Activated effector memory CD4-positive, alpha-beta T cell treated with Interleukin-2 at 50 U/mL for 16 hours (primary cell): ENCODE data around the gene NIPAL4.
"Not testable (repeated sequence)": the region's sequence is repeated elsewhere in the genome, so short reads cannot be mapped to it uniquely, and the experiment has no call there.

Experiments used
- DNase-seq: peaks from one replicate; pipeline ENCODE4 v3.0.0-alpha.2; 2020

NIPAL4 gene

DNA sequence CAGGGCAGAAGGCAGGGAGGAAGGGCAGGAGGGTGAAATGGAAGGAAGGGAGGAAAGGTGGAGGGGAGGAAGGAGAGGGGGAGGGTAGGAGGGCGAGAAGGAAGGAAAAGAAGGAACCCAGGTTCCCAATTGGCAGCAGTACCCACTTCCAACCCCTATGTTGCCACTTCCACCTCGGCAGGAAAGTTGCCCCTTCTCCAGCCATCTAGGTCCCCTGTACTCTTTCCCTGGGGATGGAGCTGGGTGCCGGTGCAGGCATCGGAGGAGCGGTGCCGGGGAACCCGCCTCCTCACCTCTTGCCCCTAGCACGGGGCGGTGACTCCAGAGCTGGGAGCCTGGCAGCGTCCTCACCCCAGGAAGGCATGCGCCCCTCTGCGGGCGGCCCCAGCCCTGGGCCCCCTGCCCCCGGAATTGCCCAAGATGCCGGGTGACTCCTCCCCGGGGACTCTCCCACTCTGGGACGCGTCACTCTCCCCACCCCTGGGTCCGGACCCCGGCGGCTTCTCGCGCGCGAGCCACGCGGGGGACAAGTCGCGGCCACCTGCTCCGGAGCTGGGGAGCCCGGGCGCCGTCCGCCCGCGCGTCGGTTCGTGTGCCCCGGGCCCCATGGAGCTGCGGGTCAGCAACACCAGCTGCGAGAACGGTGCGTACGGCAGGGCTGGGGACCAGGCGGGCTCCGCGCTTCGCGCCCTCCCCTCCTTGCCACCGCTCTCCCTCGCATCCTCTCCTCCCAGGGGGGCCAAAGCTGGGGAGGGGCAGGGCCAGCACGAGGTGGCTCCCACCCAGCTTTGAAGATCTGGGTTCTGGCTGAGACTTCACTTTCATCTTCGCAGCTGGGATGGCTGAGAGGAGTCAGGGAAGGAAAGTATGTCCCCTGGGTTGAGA lies at the start of gene NIPAL4:
NIPAL4 (plus strand) TSS at position 499 of the 885 bp plus-strand sequence; CDS start at position 607, 108 bp downstream.
- DNase-seq = no peak

GRCh38 chr5:157415838-157416237 lies 44.2 kb upstream of the NIPAL4 start:
- no peak for DNase-seq

DNA sequence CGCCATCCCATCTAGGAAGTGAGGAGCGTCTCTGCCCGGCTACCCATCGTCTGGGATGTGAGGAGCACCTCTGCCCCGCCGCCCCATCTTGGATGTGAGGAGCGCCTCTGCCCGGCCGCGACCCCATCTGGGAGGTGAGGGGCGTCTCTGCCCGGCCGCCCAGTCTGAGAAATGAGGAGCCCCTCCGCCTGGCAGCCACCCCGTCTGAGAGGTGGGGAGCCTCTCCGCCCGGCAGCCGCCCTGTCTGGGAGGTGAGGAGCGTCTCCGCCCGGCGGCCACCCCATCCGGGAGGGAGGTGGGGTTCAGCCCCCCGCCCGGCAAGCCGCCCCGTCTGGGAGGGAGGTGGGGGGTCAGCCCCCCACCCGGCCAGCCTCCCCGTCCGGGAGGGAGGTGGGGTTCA lies 40.5 kb upstream of the NIPAL4 start:
- not testable (repeated sequence) for DNase-seq

DNA sequence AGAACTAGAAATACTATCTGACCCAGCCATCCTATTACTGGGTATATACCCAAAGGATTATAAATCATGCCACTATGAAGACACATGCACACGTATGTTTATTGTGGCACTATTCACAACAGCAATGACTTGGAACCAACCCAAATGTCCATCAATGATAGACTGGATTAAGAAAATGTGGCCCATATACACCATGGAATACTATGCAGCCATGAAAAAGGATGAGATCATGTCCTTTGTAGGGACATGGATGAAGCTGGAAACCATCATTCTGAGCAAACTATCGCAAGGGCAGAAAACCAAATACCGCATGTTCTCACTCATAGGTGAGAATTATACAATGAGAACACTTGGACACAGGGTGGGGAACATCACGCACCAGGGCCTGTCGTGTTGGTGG lies 30.1 kb upstream of the NIPAL4 start:
- DNase-seq = not testable (repeated sequence)

- no peak for DNase-seq
These were observed 28.3 kb upstream of the NIPAL4 start for GRCh38 chr5:157431544-157432200.

GRCh38 chr5:157434096-157434495 lies 25.9 kb upstream of the NIPAL4 start:
- DNase-seq = no peak

DNA sequence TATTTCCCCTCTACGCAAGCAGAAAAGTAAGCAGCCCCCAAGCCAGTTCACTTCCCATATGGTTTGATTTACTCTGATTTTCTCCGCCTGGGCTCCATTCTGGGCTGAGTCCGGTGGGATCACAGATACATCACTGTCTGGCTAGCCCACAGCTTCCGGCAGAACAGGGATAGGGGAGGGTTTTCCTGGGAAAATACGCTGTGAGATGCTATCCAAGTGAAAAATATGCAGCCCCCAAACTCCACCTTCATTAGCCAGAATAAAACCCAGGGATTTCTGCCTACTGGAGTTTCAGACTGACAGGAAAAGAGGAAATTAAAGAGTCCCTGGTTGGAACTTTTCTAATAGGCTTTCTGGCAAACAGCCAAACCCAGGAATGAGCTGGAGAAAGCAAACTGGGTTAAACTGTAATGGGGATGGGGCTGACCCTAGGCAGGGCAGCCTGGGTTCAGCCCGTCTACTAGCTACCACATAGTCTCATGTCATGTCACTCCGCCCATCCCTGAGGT lies 16.9 kb upstream of the NIPAL4 start:
- DNase-seq = no peak

- no peak for DNase-seq
These were observed 15.8 kb upstream of the NIPAL4 start for GRCh38 chr5:157444224-157444623.

DNA sequence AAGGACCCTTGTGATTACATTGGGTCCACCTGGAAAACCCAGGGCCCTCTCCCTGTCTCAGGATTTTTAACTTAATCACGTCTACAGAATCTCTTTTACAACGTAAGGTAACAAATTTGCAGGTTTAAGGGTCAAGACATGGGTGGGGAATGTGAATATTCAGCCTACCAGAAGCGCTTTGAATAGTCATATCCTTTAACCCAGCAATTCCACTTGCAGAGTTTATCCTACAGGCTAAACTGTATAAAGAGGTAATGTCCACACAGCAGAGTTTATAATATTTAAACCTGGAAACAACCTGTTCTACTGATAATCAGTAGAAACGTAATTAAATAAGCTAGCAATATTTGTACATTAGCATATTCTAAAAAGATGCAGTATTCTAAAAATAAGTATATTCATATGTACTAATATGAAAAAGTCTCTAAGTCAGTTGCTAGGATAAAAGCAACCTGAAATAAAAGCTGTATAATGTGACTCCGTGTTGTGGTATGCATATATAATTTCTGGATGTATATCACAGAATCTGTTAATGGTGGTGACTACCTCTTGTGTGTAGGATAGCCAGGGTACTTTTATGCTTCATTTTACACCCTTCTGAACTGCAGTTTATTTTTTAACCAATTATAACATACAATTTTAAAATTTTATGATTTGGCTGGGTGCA lies 14.1 kb upstream of the NIPAL4 start:
- DNase-seq = no peak

- no peak for DNase-seq
These were observed 13.5 kb upstream of the NIPAL4 start for GRCh38 chr5:157446412-157446935.

- no peak for DNase-seq
These were observed 12.8 kb upstream of the NIPAL4 start for GRCh38 chr5:157447201-157447637.

DNA sequence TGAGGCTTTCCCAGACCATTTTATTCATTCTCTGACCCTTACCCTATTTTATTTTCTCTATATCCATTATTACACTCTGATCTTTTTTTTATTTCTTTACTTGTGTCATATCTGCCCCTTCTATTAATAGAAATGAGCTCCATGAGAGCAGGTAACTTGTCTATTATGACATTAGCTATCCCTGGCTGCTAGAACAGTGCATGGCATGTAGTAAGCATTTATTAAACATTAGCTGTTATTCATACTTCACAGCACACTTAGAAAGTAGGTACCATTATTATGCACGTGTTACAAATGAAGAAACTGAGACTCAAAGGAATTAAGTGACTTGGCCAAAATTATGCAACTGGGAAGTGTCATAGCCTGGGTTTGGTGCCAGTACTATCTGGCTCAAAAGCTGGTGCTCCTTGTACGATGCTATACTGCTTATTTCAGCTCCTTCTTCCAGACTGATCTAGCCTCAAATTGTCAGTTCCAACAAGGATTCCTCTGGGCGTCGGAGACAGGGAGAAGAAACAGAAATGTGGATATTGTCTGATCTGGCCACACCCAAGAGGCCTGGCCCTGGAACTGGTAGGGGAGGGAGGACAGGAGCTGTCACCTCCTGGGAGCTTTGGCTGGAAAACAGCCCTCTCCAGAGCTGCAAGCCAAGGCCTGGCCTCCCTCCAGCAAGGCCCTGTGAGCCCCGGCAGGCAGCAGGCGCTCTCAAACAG lies 10.8 kb upstream of the NIPAL4 start:
- no peak for DNase-seq

GRCh38 chr5:157450024-157450423 lies 10.0 kb upstream of the NIPAL4 start:
- no peak for DNase-seq

DNA sequence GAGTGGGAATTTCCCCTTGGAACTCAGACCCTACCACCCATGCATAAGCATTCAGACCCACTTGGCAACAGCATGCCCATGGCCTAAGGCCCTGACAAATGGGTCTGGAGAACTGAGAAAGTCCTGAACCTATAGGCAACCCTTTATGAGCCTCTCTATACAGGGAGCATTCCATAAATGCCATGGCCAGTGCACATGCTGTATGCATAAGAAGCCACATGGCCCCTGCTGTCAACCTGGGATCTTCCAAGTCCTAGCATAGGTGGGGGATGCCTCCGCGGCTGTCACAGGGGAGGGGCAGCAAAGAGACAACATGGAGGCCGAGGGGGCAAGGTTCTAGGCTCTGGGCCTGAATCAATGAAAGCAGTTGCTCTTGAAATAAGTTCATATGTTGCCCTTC lies 8.2 kb upstream of the NIPAL4 start:
- DNase-seq = no peak

DNA sequence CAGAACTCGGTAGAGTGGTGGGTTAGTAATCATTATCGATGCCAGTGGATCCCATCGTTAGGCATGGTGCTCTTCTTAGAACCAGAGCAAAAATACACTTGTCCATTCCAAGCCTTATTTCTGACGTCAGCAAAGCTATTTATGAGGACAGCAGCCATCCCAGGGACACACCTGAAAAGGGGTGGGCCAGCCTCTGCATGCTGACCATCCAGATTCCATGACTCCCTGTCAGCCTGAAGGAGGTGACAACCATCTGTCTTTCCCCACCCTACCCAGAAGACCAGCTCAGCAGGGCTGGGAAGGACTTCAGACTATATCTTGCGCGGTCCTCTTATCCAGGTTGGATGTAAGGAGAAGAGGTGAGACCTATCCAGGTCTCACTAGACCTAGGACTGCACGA lies 5.7 kb upstream of the NIPAL4 start:
- DNase-seq = no peak

GRCh38 chr5:157455057-157455456 lies 5.0 kb upstream of the NIPAL4 start:
- DNase-seq = no peak

DNA sequence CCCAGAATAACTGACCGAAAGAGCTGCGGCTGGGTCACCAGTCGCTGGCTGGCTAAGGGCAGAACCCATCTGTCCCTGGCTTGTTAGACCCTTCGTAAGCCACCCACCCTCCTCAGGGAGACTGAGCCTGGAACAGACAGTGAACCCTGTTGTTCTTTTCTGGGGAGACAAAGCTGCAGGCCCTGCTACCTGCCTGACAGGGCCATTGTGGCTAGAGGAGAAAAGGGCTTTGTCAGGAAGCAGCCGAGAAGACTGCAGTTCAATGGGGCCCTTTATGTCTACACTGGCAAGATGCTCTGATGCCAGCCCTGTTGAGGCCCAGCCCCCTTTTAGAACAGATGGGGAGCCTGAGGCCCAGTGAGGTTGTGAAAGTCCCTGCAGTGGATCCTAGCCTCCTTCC lies 3.7 kb upstream of the NIPAL4 start:
- no peak for DNase-seq

DNA sequence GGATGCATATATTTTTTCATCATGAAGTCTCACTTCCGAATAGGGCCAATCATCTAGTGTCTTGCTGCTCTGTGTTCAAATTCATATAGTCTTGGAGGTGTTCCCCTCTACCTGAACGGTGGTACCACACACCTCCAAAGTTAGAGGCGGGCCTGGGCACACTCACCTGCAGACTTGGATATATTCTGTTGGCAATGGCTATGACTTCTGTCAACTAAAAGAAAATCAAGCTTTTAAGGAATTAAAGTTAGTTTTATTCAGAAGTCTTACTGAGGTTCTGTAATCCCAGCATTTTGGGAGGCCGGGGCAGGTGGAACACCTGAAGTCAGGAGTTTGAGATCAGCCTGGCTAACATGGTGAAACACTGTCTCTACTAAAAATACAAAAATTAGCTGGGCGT lies 2.6 kb upstream of the NIPAL4 start:
- no peak for DNase-seq

DNA sequence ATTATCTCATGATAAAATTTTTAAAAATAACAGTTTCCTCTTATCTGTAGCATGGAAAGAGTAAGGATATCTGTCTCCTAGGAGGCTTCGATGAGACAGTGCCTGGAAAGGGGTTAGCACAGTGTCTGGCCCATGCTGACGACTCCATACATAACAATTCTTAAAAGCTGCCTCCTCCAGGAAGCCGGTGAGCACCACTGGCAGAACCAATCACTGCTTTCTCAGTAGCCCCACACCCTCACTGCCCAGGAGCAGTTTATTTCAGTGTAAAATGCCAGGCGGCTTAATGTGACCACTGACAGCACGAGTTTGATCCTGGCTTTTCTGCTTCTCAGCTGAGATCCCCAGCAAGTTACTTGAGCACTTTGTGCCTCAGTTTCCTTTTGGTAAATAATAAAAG lies 1.2 kb upstream of the NIPAL4 start:
- DNase-seq = no peak

DNA sequence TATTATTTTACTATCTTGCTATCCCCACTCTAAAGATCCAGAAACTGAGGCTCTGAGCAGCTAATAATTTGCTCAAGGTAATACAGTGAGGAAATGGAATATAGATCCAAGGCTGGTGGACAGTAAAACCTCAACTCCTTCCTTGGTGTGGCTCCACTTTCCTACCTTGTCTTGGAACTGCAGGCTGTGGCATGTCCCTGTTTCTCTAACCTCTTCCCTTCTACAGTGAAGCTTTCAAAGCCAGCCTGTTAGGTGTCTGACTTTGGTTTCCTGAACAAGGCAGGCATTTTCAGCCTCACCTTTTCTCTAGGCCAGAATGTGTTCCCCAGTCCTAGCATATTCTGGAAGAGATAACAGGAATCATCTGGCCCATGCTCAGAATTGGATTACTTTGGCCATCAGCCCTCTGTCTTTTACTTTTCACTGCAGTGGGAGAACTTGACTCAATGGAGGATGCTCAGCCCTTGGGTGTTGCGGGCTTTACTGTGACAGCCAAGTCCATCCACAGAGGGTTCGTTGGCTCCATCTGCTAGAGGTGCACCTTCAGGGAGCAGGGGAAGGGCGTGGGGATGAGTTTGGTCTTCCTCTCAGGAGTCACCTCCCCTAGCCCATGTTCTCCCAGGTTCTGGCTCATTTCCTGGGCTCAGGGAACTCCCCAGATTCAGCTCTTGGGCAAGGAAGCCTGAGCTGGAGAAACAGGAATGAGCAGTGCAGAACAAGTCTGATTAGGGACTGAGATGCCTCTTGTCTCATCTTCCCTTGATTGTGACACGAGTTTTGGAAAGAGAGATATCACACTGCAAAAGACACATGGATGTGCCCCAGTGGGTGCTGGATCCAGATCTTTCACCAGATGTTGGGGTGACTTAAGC lies 1.1 kb downstream of the NIPAL4 start:
- DNase-seq = no peak

DNA sequence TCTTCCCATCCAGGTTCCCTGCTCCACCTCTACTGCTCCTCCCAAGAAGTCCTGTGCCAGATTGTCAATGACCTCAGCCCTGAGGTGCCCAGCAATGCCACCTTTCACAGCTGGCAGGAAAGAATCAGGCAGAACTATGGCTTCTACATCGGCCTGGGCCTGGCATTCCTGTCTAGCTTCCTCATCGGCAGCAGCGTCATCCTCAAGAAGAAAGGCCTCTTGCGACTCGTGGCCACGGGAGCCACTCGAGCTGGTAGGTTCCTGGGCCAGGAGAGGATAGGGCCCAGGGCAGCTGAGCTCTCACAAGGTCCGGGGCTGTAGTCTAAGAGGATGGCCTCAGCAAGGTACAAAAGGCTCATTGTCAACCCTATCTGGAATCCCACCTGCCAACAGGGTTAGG lies 3.1 kb downstream of the NIPAL4 start:
- no peak for DNase-seq
